Stimulated activated CD8-positive, alpha-beta memory T cell treated with anti-CD3 and anti-CD28 coated beads, Interleukin-4, amount 100 ng/mL, for 24 hours (primary cell): ENCODE results near the gene PLA2G2F.

Source experiments
- DNase-seq: peaks from one replicate; pipeline ENCODE4 v3.0.0-alpha.2; 2020; ENCODE audit warnings: low read depth

PLA2G2F gene

DNA sequence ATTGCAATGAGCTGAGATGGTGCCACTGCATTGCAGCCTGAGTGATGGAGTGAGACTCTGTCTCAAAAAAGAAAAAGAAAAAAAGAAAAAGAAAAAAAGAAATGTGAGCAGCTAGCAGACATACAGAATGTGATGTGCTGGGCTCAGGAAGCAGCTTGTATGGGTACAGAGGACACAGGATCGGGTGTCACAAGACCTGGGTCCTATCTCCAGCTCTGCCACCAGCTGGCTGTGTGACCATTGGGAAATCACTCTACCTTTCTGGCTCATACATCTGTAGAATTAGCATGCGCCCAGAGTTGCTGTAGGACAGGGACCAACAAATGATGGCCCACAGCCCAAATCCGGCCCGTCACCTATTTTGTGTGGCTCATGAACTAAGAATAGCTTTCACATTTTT, 50.5 kb downstream of the PLA2G2F start:
- no peak for DNase-seq

DNA sequence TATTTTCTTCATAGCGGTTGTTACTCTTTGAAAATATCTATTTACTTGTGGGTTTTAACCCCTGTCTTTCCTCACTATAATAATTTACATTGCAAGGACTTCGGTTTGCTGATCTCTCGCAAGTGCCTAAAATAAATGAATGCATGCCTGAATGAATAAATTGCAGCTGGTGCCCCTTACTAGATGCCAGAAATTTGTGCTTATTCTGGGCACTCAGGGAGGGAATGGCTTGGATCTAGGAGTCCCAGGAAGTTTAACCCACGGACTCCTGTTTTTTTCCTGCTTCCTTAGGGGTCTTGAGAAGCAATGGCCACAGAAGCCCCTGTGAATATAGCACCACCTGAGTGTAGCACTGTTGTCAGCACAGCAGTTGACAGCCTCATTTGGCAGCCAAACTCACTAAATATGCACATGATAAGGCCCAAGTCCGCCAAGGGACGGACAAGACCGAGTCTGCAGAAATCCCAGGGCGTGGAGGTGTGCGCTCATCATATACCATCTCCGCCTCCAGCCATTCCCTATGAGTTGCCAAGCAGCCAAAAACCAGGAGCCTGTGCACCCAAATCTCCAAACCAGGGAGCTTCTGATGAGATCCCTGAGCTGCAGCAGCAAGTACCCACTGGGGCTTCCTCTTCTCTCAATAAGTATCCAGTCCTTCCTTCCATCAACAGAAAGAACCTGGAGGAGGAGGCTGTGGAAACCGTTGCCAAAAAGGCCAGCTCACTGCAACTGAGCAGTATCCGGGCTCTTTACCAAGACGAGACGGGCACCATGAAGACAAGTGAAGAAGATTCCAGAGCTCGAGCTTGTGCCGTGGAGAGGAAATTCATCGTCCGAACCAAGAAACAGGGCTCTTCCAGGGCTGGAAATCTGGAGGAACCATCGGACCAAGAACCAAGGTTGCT, 51.4 kb downstream of the PLA2G2F start:
- DNase-seq: no peak

DNA sequence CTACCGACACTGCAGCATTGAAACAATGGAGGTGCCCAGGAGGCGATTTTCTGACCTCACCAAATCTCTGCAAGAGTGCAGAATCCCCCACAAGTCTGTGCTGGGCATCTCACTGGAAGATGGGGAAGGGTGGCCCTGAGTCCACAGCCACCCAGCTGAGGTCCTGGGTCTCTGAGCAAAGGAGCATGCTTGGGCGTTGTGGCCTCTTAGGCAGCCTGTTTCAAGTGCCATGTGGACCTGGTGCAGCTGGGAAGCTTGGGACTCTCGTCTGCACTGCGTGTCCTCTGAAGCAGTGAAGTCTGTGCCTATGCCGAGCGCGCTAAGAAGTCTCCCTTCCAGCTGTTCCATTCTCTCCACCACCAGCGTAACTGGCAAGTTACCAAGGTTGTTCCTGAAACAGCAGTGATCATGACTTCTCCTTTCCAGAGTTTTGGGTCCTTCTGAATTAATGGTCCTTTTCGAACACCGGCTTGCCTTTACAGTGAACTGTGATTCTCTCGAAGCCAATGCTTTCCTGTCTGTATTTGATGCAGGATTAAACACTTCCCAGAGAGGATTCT, 52.2 kb downstream of the PLA2G2F start:
- DNase-seq: no peak

DNA sequence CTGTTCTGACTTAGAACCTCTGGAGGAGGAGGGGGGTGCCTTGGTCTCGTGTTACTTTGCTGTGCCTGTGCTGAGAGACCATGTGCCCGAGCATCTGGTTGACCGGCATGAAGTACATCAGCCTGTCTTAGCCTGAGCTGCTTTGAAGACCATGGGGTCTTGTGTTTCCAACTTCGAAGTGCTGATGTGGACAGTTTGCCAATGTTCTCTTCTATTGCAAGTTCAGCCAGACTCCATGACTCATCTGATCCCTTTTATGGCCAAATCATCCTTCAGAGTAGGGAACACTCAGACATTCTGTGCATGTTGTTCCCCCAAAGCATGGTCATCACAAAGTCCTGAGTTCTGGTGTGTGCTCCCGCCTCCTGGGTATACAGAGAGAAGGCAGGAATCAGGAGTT, 53.2 kb downstream of the PLA2G2F start:
- DNase-seq: no peak

DNA sequence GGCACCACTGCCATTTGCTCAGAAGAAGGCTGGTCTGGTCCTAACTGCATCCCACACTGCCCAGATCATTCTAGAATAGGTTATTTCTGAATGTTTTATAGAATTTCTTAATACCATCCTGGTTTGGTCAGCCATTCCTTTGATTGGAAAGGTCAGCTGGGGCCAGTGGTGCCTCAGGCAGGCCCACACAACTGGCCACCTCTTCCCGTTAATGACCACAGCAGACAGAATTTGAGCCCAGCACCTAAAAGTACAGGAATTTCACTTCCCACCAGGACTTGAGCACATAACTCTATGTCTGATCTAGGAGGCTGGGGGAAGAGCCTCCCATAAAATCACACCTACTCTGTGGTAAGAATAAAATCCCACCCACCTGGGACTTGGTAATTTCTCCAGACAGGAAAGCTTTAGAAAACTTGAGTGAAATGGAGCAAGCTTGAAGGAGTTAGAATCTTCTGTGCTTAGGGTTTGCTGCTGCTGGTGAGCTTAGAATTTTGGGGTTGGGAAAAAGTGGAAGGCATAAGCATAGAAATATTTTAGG, 53.8 kb downstream of the PLA2G2F start:
- no peak for DNase-seq

DNA sequence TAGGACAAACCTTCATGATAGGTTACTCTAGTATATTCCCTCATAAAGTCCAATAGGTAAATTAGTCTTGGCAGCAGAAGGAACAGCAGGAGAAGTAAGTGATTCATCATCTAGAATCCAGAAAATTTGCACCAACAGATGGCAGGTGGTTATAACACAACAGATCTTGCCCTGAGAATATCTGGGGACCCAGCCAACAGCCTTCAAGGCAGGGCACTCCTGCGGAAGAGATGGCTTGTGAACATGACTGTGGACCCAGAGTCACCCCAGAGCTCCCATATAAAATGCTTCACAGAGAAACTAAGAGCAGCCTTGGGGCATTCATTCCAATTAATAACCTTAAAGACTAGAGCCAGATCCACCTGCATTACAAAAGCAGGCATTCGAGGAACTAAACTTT, 55.1 kb downstream of the PLA2G2F start:
- DNase-seq: no peak

DNA sequence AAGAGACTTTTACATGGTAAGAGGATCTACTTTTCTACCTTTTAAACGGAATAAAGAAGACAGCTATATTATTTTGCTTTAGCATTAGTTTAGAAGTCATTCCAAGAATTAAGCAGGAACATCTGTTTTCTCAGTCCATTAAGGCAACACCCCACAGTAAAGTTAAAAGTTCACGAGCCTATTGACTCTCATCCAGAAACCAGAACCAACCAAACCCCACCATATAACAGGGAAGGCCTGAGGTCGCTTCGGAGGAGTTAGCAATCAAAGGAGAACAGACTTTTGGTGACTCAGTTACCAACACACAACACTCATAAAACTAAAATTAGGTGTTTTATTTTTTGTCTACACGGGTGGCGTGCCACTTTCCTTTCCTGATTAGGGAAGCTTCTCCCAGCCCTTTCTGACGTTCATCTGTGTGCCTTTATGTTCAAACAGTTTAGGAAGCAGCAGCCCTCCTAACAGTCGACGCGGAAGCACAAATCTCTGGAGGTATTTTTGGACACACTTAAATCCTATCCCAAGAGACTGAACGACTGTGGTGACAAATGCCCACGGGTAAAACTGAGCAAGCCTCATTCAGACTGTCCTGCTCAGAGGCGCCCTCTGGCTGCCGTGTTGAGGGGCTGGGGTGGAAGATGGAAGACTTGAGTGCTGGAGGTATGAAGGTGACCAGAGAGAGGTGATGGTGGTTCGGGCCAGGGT, 55.8 kb downstream of the PLA2G2F start:
- DNase-seq: peak; percentile 66

DNA sequence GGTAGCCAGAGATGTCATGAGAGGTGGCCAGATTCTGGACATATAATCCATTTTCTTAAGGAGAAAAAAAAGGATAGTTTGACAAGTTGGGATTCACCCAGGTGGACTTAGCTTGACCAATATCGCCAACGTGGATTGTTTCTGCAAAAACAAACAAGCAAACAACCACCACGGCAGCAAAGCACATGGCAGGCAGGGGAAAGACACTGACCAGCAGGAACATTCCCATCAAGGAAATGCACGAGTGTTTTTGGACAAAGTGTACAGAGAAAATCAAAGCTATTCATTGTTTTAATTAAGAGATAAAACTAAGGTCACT, 56.3 kb downstream of the PLA2G2F start:
- no peak for DNase-seq

DNA sequence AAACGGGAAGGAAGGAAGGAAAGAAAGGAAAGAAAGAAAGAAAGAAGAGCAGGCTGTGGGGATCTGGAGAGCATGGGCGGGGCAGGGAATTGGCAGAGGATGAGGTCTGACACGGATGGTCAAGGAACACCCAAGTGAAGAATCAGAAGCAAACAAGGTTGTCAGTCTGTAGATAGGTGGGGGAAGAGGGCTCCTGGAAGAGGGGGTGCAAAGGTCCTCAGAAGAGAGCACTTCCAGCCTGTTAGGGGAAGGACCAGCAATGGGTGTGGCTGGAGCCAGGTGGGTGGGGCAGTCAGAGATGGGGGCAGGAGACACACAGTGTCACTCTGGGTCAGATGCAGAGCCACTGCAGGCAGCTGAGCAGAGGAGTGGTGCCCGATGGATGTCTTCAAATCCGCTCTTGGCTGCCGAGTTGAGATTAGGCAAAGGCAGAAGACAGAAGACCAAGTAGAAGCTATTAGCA, 58.2 kb downstream of the PLA2G2F start:
- DNase-seq: no peak

DNA sequence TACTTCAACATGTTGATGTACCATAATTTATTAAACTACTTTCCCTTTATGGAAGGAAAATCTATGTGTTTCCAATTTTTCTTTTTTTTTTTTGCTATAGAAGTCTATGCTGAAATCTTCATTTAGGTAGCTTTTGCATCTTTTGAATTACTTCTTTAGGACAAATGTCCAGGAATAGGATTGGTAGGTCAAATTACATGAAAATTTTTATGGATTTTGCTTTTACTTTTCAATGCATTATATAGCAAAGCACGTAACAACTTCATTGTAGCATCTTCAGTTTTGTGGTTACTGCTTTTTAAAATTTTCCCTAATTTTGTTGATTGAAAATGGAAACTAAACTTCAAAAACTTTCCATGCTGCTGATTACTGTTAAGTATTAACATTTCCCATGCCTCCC, 59.2 kb downstream of the PLA2G2F start:
- DNase-seq: no peak

DNA sequence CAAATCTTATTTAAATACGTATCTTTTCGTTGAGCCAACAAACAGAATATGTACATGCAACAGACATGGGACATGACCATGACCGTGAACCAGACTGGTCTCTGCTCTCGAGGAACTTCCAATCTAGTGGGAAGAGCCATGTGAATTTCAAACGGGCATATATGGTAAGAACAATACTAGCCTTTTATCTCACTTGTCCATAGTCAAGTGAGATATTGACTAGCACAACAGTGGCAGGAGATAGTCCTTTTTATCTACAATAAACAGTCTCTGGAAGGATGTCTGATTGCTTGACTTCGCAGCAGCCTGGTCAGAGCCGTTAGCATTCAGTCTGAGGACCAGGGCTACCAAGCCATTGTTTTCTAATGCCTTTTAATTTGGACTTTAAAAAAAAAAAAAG, 59.8 kb downstream of the PLA2G2F start:
- DNase-seq: no peak

DNA sequence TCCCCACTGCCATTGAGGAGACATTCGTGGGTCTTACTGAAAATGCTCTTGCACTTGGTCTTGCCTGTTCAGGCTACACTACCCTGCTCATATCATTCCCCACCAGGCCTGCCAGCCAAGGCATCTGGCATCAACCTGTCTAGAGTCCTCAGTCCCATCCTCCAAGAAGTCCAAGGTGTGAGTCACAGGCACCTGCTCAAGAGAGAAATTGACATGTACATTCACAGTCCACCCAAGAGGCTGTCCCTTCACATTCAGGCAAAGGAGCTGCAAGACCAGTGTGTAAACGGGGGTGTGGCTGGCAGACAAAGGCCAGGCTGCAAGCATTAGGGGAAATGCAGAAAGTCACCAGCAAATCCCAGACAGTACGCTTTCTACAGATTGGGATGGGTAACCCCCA, 60.3 kb downstream of the PLA2G2F start:
- no peak for DNase-seq

DNA sequence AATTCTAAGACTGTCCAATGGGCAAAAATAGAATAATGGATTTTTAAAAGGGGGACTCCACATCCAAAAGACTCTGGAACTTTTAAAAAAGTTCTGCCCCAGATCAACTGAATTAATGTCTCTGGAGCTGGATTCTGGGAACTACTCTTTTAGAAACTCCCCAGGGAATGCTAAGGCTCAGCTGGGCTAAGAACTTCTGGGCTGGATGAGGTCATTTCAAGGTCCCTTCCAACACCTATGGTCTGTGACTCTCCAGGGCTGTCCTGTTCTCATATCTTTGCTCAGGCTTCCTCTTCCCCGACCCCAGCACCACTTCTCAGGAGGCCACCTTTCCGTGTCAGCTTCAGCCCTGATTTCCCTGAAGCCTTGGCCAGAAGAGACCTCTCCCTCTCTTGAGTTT, 60.7 kb downstream of the PLA2G2F start:
- no peak for DNase-seq
